ENCODE measurements around the gene PTCD1.

DNA sequence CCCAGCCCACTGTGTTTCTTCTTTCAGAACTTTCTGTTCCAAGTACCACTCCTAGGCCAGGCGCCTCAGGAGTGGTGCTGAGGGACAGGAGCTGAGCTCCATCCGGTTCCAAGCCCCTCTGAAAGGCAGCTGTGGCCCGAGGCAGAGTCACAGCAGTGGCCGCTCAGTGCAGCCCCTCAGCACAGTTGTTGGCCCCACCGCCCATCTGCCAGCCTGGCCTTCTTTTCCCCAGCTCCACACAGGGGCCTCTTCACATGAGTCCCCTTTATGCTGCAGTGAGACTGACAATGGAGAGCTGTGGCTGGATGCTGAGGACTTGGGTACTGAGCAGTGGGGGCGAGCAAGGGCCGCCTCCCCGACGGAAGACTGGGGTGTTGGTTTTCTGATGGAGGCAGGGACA, 20.3 kb downstream of the PTCD1 start:
- TF ChIP-seq POLR2A (IDR thresholded peaks at IDR 0.05; ENCODE audit: low read depth, low read length) (no peak), POLR2AphosphoS5 (IDR thresholded peaks at IDR 0.05; ENCODE audit: low read depth, low read length) (no peak; the same call in 1 of the 2 replicates)
